Mesothelial cell of epicardium (in vitro differentiated cells): Measurements from ENCODE around the gene ADGRF3. TPM values are rescaled to one million over a fixed set of nuclear protein-coding genes. Genes with fewer than 3 reads are reported as not detected.

Source experiments
- DNase-seq, 2 experiments: peaks; one replicate each; pipeline ENCODE4 v3.0.0; 2021; ENCODE audit warnings: low spot score in 2 of 2; ENCODE audit not compliant: unreplicated experiment in 2 of 2
- H3K27ac Mint-ChIP-seq: 2 replicates; pipeline ENCODE4 v1.8.0; 2021; ENCODE audit warnings: mixed read lengths
- H3K27me3 Mint-ChIP-seq: 2 replicates; pipeline ENCODE4 v1.8.0; 2021; ENCODE audit warnings: low read depth, mixed read lengths
- H3K36me3 Mint-ChIP-seq: 2 replicates; pipeline ENCODE4 v1.8.0; 2021; ENCODE audit warnings: mixed read lengths
- H3K4me1 Mint-ChIP-seq: 2 replicates; pipeline ENCODE4 v1.8.0; 2021; ENCODE audit warnings: mixed read lengths
- H3K4me3 Mint-ChIP-seq: 2 replicates; pipeline ENCODE4 v1.8.0; 2021; ENCODE audit warnings: mild to moderate bottlenecking, moderate library complexity, mixed read lengths
- H3K9me3 Mint-ChIP-seq: 2 replicates; pipeline ENCODE4 v1.8.0; 2021; ENCODE audit warnings: mixed read lengths
- total RNA-seq: library from RNA; stranded (reverse); gene quantifications from 3 replicates; pipeline ENCODE4 v1.2.1, GENCODE V29; 2021
- TF ChIP-seq, protein P1 (sequence below): fragments of 200-600 bp; sonication (generic); IDR thresholded peaks from one replicate; pipeline ENCODE4 v1.5.0; 2021; ENCODE audit warnings: antibody characterized with exemption; ENCODE audit not compliant: unreplicated experiment

ADGRF3 gene
- total RNA-seq, 1 donor from 2014 or later, result 0.83 TPM

DNA sequence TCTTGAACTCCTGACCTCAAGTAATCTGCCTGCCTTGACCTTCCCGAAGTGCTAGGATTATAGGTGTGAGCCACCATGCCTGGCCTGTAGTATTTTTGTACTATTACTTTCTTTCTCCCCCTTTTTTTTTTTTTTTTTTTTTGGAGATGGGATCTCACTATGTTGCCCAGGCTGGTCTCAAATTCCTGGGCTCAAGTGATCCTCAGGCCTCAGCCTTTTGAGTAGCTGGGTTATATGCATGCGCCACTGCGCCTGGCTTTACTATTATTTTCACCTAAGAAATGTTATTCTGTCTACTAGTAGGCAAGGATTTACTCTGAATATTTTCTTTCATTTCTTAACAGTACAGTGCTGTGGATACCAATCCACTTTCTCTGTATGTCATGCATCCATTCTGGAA, 17.4 kb upstream of the ADGRF3 start:
- no peak overlapping the region for H3K4me3 Mint-ChIP-seq

DNA sequence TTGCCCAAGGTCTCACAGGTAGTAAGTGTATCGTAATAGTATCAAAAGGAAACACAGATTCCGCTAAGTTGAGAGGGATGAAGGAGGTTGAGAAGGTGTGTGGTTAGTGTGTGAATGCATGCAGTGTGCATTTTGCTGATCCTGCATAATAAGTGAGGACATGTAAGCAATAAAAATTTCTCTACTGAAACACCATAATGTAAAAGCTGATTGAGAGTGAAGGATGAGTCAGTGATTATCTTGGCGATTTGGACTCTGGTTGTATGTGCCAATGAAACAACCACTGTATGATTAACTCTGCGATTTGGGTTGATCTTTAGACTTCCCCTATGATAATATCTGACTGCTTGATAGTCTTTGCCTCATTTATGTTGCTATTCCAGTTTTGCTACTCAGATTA, 16.7 kb upstream of the ADGRF3 start:
- no peaks in the 10 kb centered on the region for H3K27me3 Mint-ChIP-seq
- H3K4me1 Mint-ChIP-seq, result peaks cover 27% of the 10 kb centered on the region
- H3K27ac Mint-ChIP-seq, result no peak overlapping the region
- H3K36me3 Mint-ChIP-seq, result peaks cover 3% of the 10 kb centered on the region
- no peak for DNase-seq
- H3K4me3 Mint-ChIP-seq, result no peak overlapping the region
- TF ChIP-seq, protein P1, sequence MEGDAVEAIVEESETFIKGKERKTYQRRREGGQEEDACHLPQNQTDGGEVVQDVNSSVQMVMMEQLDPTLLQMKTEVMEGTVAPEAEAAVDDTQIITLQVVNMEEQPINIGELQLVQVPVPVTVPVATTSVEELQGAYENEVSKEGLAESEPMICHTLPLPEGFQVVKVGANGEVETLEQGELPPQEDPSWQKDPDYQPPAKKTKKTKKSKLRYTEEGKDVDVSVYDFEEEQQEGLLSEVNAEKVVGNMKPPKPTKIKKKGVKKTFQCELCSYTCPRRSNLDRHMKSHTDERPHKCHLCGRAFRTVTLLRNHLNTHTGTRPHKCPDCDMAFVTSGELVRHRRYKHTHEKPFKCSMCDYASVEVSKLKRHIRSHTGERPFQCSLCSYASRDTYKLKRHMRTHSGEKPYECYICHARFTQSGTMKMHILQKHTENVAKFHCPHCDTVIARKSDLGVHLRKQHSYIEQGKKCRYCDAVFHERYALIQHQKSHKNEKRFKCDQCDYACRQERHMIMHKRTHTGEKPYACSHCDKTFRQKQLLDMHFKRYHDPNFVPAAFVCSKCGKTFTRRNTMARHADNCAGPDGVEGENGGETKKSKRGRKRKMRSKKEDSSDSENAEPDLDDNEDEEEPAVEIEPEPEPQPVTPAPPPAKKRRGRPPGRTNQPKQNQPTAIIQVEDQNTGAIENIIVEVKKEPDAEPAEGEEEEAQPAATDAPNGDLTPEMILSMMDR, result no peak
- no peaks in the 10 kb centered on the region for H3K9me3 Mint-ChIP-seq

More for the DNA sequence above, 17.4 kb upstream of the ADGRF3 start:
- no peak for DNase-seq
- no peaks in the 10 kb centered on the region for H3K9me3 Mint-ChIP-seq
- no peaks in the 10 kb centered on the region for H3K27me3 Mint-ChIP-seq
- peaks cover 23% of the 10 kb centered on the region for H3K4me1 Mint-ChIP-seq
- TF ChIP-seq, protein P1, result no peak
- H3K36me3 Mint-ChIP-seq, result peaks cover 3% of the 10 kb centered on the region
- no peak overlapping the region for H3K27ac Mint-ChIP-seq

DNA sequence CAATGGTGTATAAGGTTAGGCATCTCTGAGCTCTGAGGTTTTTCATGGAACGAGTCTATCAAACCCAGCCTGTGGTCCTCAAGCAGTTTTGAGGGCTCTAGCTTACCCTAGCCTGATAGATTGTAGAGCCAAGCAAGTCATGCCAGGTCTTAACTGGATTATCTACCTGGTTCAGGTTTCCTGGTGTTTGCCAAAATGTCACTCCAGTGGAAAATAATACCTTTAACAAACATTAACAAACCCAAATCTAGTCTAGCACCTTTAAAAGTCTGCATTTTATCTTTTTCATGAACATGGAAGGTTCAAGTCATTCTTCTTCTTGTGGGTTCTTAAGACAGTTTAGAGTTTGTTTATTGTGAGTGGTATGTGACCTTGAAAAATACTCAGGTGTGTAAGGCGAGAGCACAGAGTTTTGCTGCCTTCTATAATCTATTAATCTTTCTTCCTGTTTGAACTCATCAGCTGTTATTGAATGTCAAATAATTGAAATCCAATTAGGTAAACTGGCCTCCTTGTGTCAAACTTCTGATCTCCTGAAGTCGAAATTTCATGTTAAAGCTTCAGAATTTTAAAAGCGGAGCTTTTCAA, 13.4 kb upstream of the ADGRF3 start:
- no peaks in the 10 kb centered on the region for H3K9me3 Mint-ChIP-seq
- H3K27me3 Mint-ChIP-seq, result no peaks in the 10 kb centered on the region
- no peaks in the 10 kb centered on the region for H3K36me3 Mint-ChIP-seq
- peak overlapping the region; percentile 31 for H3K27ac Mint-ChIP-seq
- TF ChIP-seq, protein P1, result no peak
- H3K4me1 Mint-ChIP-seq, result peaks cover 33% of the 10 kb centered on the region
- H3K4me3 Mint-ChIP-seq, result no peak overlapping the region
- no peak for DNase-seq

DNA sequence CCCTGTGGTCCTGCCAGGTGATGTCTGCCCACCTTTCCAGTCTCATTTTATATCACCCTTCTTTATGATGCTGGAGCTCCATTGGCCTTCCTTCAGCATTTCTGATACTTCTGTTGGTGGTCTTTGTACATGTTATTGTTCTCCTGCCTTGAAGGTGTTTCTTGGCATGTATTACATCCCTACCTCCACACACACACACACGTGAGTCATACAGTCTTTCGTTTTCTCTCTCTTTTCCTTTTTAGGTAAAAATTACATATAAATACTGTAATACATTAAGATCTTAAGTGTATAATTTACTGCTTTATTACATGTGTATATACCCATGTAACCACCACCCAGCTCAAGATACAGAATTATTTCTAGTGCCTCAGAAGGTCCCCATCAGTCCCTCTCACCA, 10.2 kb upstream of the ADGRF3 start:
- Mint-ChIP-seq H3K9me3 (no peaks in the 10 kb centered on the region), H3K4me3 (no peak overlapping the region), H3K4me1 (peaks cover 32% of the 10 kb centered on the region), H3K36me3 (peaks cover 2% of the 10 kb centered on the region), H3K27ac (no peak overlapping the region), H3K27me3 (no peaks in the 10 kb centered on the region)
- no peak for DNase-seq
- TF ChIP-seq, protein P1, result no peak

DNA sequence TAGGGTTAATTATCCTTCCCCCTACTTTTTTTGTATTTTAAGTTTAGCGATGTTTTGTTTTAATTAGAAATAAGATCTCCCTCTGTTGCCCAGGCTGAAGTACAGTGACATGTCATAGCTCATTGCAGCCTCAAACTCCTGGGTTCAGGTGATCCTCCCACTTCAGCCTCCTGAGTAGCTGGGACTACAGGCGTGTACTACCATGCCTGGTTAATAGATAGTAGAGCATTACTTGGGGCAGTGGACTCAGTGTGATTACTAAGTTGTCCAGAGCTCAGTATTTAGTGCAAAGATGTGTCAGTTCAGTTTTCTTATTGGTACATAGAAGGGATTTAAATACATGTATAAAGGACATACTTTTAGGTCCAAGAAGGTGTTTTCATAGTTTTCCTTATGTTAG, 9.5 kb upstream of the ADGRF3 start:
- no peaks in the 10 kb centered on the region for H3K27me3 Mint-ChIP-seq
- peaks cover 32% of the 10 kb centered on the region for H3K4me1 Mint-ChIP-seq
- H3K4me3 Mint-ChIP-seq, result no peak overlapping the region
- no peaks in the 10 kb centered on the region for H3K9me3 Mint-ChIP-seq
- peaks cover 2% of the 10 kb centered on the region for H3K36me3 Mint-ChIP-seq
- no peak for DNase-seq
- TF ChIP-seq, protein P1, result no peak
- no peak overlapping the region for H3K27ac Mint-ChIP-seq
